H9 (cell line): ENCODE results near the gene PTPRF. TPM values are rescaled to one million over a fixed set of nuclear protein-coding genes. Genes with fewer than 3 reads are reported as not detected.

Source experiments
- DNase-seq: peaks from one replicate; pipeline ENCODE4 v3.0.0-alpha.2; 2017
- H2AFZ ChIP-seq: one replicate; pipeline ENCODE4 v1.6.1; 2013; ENCODE audit warnings: mild to moderate bottlenecking, low read length, control low read depth, moderate library complexity
- H2AK5ac ChIP-seq: 2 replicates; pipeline ENCODE4 v1.6.1; 2013; ENCODE audit warnings: low read length, control low read depth, mixed read lengths; ENCODE audit not compliant: insufficient read length
- H2BK120ac ChIP-seq: one replicate; pipeline ENCODE4 v1.6.1; 2013; ENCODE audit warnings: low read depth, mild to moderate bottlenecking, low read length, control low read depth, inconsistent platforms; ENCODE audit not compliant: poor library complexity, severe bottlenecking
- H2BK12ac ChIP-seq: 2 replicates; pipeline ENCODE4 v1.6.1; 2013; ENCODE audit warnings: low read length, control low read depth, mixed read lengths, low read depth; ENCODE audit not compliant: insufficient read length
- H2BK15ac ChIP-seq: 2 replicates; pipeline ENCODE4 v1.6.1; 2013; ENCODE audit warnings: low read depth, low read length, control low read depth
- H2BK20ac ChIP-seq: one replicate; pipeline ENCODE4 v1.6.1; 2013; ENCODE audit warnings: low read depth, mild to moderate bottlenecking, low read length, control low read depth, inconsistent platforms; ENCODE audit not compliant: poor library complexity, severe bottlenecking
- H2BK5ac ChIP-seq: 2 replicates; pipeline ENCODE4 v1.6.1; 2013; ENCODE audit warnings: low read length, control low read depth, mixed read lengths; ENCODE audit not compliant: insufficient read length
- H3K14ac ChIP-seq: 2 replicates; pipeline ENCODE4 v1.6.1; 2013; ENCODE audit warnings: low read length, control low read depth; ENCODE audit not compliant: insufficient read depth
- H3K18ac ChIP-seq: 2 replicates; pipeline ENCODE4 v1.6.1; 2013; ENCODE audit warnings: low read depth, mild to moderate bottlenecking, mixed read lengths, low read length, control low read depth; ENCODE audit not compliant: insufficient read length
- H3K23ac ChIP-seq: 2 replicates; pipeline ENCODE4 v1.6.1; 2013; ENCODE audit warnings: low read length, control low read depth, mixed read lengths, low read depth; ENCODE audit not compliant: insufficient read length
- H3K23me2 ChIP-seq: 2 replicates; pipeline ENCODE4 v1.6.1; 2013; ENCODE audit warnings: low read depth, mild to moderate bottlenecking, mixed read lengths, low read length, control low read depth; ENCODE audit not compliant: insufficient read length, poor library complexity, severe bottlenecking
- H3K27ac ChIP-seq: 2 replicates; pipeline ENCODE4 v1.5.1; 2013; ENCODE audit warnings: low read length, control low read depth, mixed read lengths, low read depth; ENCODE audit not compliant: insufficient read length
- H3K27me3 ChIP-seq: 2 replicates; pipeline ENCODE4 v1.6.1; 2013; ENCODE audit warnings: low read length, control low read depth, inconsistent platforms; ENCODE audit not compliant: insufficient read depth
- H3K4ac ChIP-seq: 2 replicates; pipeline ENCODE4 v1.6.1; 2013; ENCODE audit warnings: low read depth, mild to moderate bottlenecking, control low read depth, inconsistent platforms, low read length, moderate library complexity
- H3K4me1 ChIP-seq: 2 replicates; pipeline ENCODE4 v1.6.1; 2013; ENCODE audit warnings: low read length, control low read depth, inconsistent platforms; ENCODE audit not compliant: insufficient read depth
- H3K4me2 ChIP-seq: 2 replicates; pipeline ENCODE4 v1.6.1; 2013; ENCODE audit warnings: low read length, control low read depth, mixed read lengths; ENCODE audit not compliant: insufficient read length, insufficient read depth
- H3K56ac ChIP-seq: 2 replicates; pipeline ENCODE4 v1.6.1; 2013; ENCODE audit warnings: low read depth, mild to moderate bottlenecking, mixed read lengths, low read length, control low read depth; ENCODE audit not compliant: insufficient read length
- H3K79me1 ChIP-seq: 2 replicates; pipeline ENCODE4 v1.6.1; 2013; ENCODE audit warnings: low read depth, mild to moderate bottlenecking, moderate library complexity, low read length, control low read depth, inconsistent platforms; ENCODE audit not compliant: insufficient read depth, poor library complexity, severe bottlenecking
- H3K79me2 ChIP-seq: 2 replicates; pipeline ENCODE4 v1.6.1; 2013; ENCODE audit warnings: low read length, control low read depth, inconsistent platforms; ENCODE audit not compliant: insufficient read depth
- H3K9ac ChIP-seq: 2 replicates; pipeline ENCODE4 v1.6.1; 2013; ENCODE audit warnings: low read length, control low read depth, mixed read lengths; ENCODE audit not compliant: insufficient read length; ENCODE audit errors: extremely low read depth
- H3K9me3 ChIP-seq: one replicate; pipeline ENCODE4 v1.6.1; 2013; ENCODE audit warnings: low read depth, low read length, inconsistent platforms; ENCODE audit not compliant: control insufficient read depth
- H3T11ph ChIP-seq: one replicate; pipeline ENCODE4 v1.6.1; 2013; ENCODE audit warnings: mild to moderate bottlenecking, low read length, control low read depth, inconsistent platforms
- H4K20me1 ChIP-seq: one replicate; pipeline ENCODE4 v1.6.1; 2013; ENCODE audit not compliant: control insufficient read depth, insufficient read length, insufficient read depth
- H4K5ac ChIP-seq: 2 replicates; pipeline ENCODE4 v1.6.1; 2013; ENCODE audit warnings: low read depth, mild to moderate bottlenecking, mixed read lengths, low read length, control low read depth; ENCODE audit not compliant: insufficient read length
- H4K8ac ChIP-seq: replicated peaks from 2 replicates; pipeline ENCODE4 v1.6.1; 2013; ENCODE audit warnings: low read length, control low read depth, mixed read lengths, low read depth; ENCODE audit not compliant: insufficient read length
- H4K91ac ChIP-seq: 2 replicates; pipeline ENCODE4 v1.6.1; 2013; ENCODE audit warnings: low read depth, mild to moderate bottlenecking, moderate library complexity, mixed read lengths, low read length, control low read depth; ENCODE audit not compliant: insufficient read length
- H3K27ac Mint-ChIP-seq, 3 experiments: 2 replicates in 2 of 3; 3 replicates in 1 of 3; pipeline ENCODE4 v1.8.0; 2020 to 2021; ENCODE audit warnings: mixed read lengths in 3 of 3, mild to moderate bottlenecking in 1 of 3, moderate library complexity in 1 of 3
- H3K27me3 Mint-ChIP-seq: 2 replicates; pipeline ENCODE4 v1.8.0; 2021; ENCODE audit warnings: low read depth, mild to moderate bottlenecking, moderate library complexity, mixed read lengths
- H3K36me3 Mint-ChIP-seq, 3 experiments: 2 replicates in 2 of 3; 3 replicates in 1 of 3; pipeline ENCODE4 v1.8.0; 2020 to 2021; ENCODE audit warnings: low read depth in 3 of 3, mixed read lengths in 3 of 3; ENCODE audit not compliant: insufficient read depth in 1 of 3
- H3K4me1 Mint-ChIP-seq, 2 experiments: 2 replicates each; pipeline ENCODE4 v1.8.0; 2020; ENCODE audit warnings: mixed read lengths in 2 of 2
- H3K4me3 Mint-ChIP-seq, 2 experiments: 2 replicates in 1 of 2; 3 replicates in 1 of 2; pipeline ENCODE4 v1.8.0; 2020 to 2021; ENCODE audit warnings: mild to moderate bottlenecking in 2 of 2, mixed read lengths in 2 of 2, moderate library complexity in 1 of 2
- H3K9me3 Mint-ChIP-seq, 2 experiments: 2 replicates in 1 of 2; 3 replicates in 1 of 2; pipeline ENCODE4 v1.8.0; 2020; ENCODE audit warnings: mild to moderate bottlenecking in 2 of 2, mixed read lengths in 2 of 2, moderate library complexity in 1 of 2
- WGBS: extraction: QIAGEN DNeasy Blood & Tissue Kit; methylation state at CpG from one replicate; pipeline ENCODE4 v1.1.7; 2013; ENCODE audit warnings: missing lambda C conversion rate, low lambda C conversion rate, mixed read lengths; ENCODE audit not compliant: insufficient read length; ENCODE audit errors: extremely low coverage; 5-methylcytosine and 5-hydroxymethylcytosine counted together
- total RNA-seq: library from RNA; stranded (reverse); gene quantifications from 2 replicates; pipeline ENCODE4 v1.2.1, GENCODE V29; 2021
- TF ChIP-seq, protein P1 (sequence below): fragments of 200-600 bp; sonication (generic); conservative IDR thresholded peaks from 3 replicates; pipeline ENCODE4 v1.8.0; 2021; ENCODE audit warnings: antibody characterized with exemption, mild to moderate bottlenecking

Gene PTPRF
- total RNA-seq, 1 experiment from 2014 or later: 193 TPM

GRCh38 chr1:43512681-43513080 lies 18.0 kb upstream of the PTPRF start:
- Histone ChIP-seq H3K23ac (no peak overlapping the region), H3K79me1 (no peaks in the 10 kb centered on the region), H2BK20ac (no peak overlapping the region), H3K56ac (no peak overlapping the region), H2BK5ac (no peak overlapping the region), H4K20me1 (no peaks in the 10 kb centered on the region), H3K14ac (no peak overlapping the region), H2AFZ (no peak overlapping the region), H3K4ac (no peak overlapping the region), H3K9me3 (no peaks in the 10 kb centered on the region), H3K27me3 (no peaks in the 10 kb centered on the region), H3K23me2 (no peaks in the 10 kb centered on the region), H2BK12ac (no peak overlapping the region), H2AK5ac (no peak overlapping the region), H3K4me2 (no peak overlapping the region), H3K27ac (no peak overlapping the region), H3T11ph (no peak overlapping the region), H3K79me2 (no peaks in the 10 kb centered on the region), H2BK120ac (no peak overlapping the region), H4K91ac (no peak overlapping the region), H3K9ac (no peak overlapping the region), H4K5ac (no peak overlapping the region), H3K4me1 (no peaks in the 10 kb centered on the region; the same call in 1 of the 2 replicates), H3K18ac (no peak overlapping the region), H2BK15ac (no peak overlapping the region), H4K8ac (no peak overlapping the region)
- H3K4me3 Mint-ChIP-seq: no peak overlapping the region
- peaks cover 18 to 20% of the 10 kb centered on the region in 2 experiments for H3K4me1 Mint-ChIP-seq
- no peak overlapping the region for H3K27ac Mint-ChIP-seq
- TF ChIP-seq, protein P1, sequence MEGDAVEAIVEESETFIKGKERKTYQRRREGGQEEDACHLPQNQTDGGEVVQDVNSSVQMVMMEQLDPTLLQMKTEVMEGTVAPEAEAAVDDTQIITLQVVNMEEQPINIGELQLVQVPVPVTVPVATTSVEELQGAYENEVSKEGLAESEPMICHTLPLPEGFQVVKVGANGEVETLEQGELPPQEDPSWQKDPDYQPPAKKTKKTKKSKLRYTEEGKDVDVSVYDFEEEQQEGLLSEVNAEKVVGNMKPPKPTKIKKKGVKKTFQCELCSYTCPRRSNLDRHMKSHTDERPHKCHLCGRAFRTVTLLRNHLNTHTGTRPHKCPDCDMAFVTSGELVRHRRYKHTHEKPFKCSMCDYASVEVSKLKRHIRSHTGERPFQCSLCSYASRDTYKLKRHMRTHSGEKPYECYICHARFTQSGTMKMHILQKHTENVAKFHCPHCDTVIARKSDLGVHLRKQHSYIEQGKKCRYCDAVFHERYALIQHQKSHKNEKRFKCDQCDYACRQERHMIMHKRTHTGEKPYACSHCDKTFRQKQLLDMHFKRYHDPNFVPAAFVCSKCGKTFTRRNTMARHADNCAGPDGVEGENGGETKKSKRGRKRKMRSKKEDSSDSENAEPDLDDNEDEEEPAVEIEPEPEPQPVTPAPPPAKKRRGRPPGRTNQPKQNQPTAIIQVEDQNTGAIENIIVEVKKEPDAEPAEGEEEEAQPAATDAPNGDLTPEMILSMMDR: no peak
- WGBS: no CpG with 5 or more reads among the region's 6 CpGs
- DNase-seq: no peak
- peaks cover 0 to 3% of the 10 kb centered on the region in 2 experiments; a peak in 2 of 5 replicates for H3K9me3 Mint-ChIP-seq
- H3K36me3 Mint-ChIP-seq: no peaks in the 10 kb centered on the region; a peak in 2 of 7 replicates
- no peaks in the 10 kb centered on the region for H3K27me3 Mint-ChIP-seq
